IPS DF 6.9 (cell line): ENCODE measurements around the gene SCFD2.
A peak's percentile ranks its signal among the peaks of the same experiment; 100 is the strongest.

ENCODE experiments used
- DNase-seq: peaks from one replicate; pipeline ENCODE4 v3.0.0-alpha.2; 2013; ENCODE audit warnings: low read depth, low spot score
- H3K27ac ChIP-seq: one replicate; pipeline ENCODE4 v1.5.1; 2013; ENCODE audit warnings: low read length, control low read depth
- H3K27me3 ChIP-seq: 2 replicates; pipeline ENCODE4 v1.6.1; 2013; ENCODE audit warnings: mild to moderate bottlenecking, low read length; ENCODE audit not compliant: control insufficient read depth, insufficient read depth
- H3K36me3 ChIP-seq: 2 replicates; pipeline ENCODE4 v1.6.1; 2013; ENCODE audit warnings: low read length; ENCODE audit not compliant: control insufficient read depth, insufficient read depth
- H3K4me1 ChIP-seq: 2 replicates; pipeline ENCODE4 v1.6.1; 2013; ENCODE audit warnings: low read length; ENCODE audit not compliant: control insufficient read depth, insufficient read depth
- H3K4me3 ChIP-seq: 2 replicates; pipeline ENCODE4 v1.5.1; 2013; ENCODE audit warnings: mild to moderate bottlenecking, low read length
- H3K9me3 ChIP-seq: 2 replicates; pipeline ENCODE4 v1.6.1; 2013; ENCODE audit warnings: low read length, inconsistent platforms; ENCODE audit not compliant: control insufficient read depth, insufficient read depth
- WGBS: extraction: QIAGEN DNeasy Blood & Tissue Kit; methylation state at CpG from one replicate; pipeline ENCODE4 v1.1.7; 2013; ENCODE audit warnings: mixed read lengths, missing lambda C conversion rate; ENCODE audit not compliant: insufficient read length, insufficient coverage; 5-methylcytosine and 5-hydroxymethylcytosine counted together

SCFD2 gene

GRCh38 chr4:53016099-53016820 lies 349.6 kb downstream of the SCFD2 start:
- DNase-seq, result no peak
- Histone ChIP-seq H3K4me1 (no peaks in the 10 kb centered on the region), H3K36me3 (no peaks in the 10 kb centered on the region), H3K27ac (no peak overlapping the region), H3K27me3 (no peaks in the 10 kb centered on the region), H3K9me3 (no peaks in the 10 kb centered on the region), H3K4me3 (no peak overlapping the region)
- WGBS, result no CpG with 5 or more reads among the region's 5 CpGs

- no peak overlapping the region for H3K4me3 ChIP-seq
- DNase-seq, result peak; percentile 20
These were observed 350.2 kb downstream of the SCFD2 start for GRCh38 chr4:53015681-53016080.

GRCh38 chr4:53014881-53015280 lies 351.0 kb downstream of the SCFD2 start:
- no peaks in the 10 kb centered on the region for H3K27me3 ChIP-seq
- H3K36me3 ChIP-seq, result no peaks in the 10 kb centered on the region
- no peaks in the 10 kb centered on the region for H3K4me1 ChIP-seq
- no peak overlapping the region for H3K4me3 ChIP-seq
- H3K9me3 ChIP-seq, result no peaks in the 10 kb centered on the region
- H3K27ac ChIP-seq, result no peak overlapping the region
- DNase-seq, result no peak
- WGBS, result no CpG with 5 or more reads among the region's 2 CpGs

More at GRCh38 chr4:53015681-53016080, 350.2 kb downstream of the SCFD2 start:
- no peak overlapping the region for H3K27ac ChIP-seq
- H3K27me3 ChIP-seq, result no peaks in the 10 kb centered on the region
- H3K9me3 ChIP-seq, result no peaks in the 10 kb centered on the region
- H3K36me3 ChIP-seq, result no peaks in the 10 kb centered on the region
- H3K4me1 ChIP-seq, result no peaks in the 10 kb centered on the region
- WGBS, result no CpG with 5 or more reads among the region's 5 CpGs

GRCh38 chr4:53013873-53014775 lies 351.7 kb downstream of the SCFD2 start:
- H3K9me3 ChIP-seq, result no peaks in the 10 kb centered on the region
- no peak overlapping the region for H3K4me3 ChIP-seq
- DNase-seq, result no peak
- WGBS, result no CpG with 5 or more reads among the region's 5 CpGs
- H3K36me3 ChIP-seq, result no peaks in the 10 kb centered on the region
- H3K27ac ChIP-seq, result no peak overlapping the region
- H3K27me3 ChIP-seq, result no peaks in the 10 kb centered on the region
- H3K4me1 ChIP-seq, result no peaks in the 10 kb centered on the region

GRCh38 chr4:53012738-53013137 lies 353.1 kb downstream of the SCFD2 start:
- Histone ChIP-seq H3K36me3 (no peaks in the 10 kb centered on the region), H3K27ac (no peak overlapping the region)

GRCh38 chr4:53011259-53011905 lies 354.5 kb downstream of the SCFD2 start:
- no peak overlapping the region for H3K4me3 ChIP-seq
- DNase-seq, result no peak
- no peaks in the 10 kb centered on the region for H3K27me3 ChIP-seq
- no peaks in the 10 kb centered on the region for H3K9me3 ChIP-seq
- WGBS, result no CpG with 5 or more reads among the region's 2 CpGs
- H3K4me1 ChIP-seq, result no peaks in the 10 kb centered on the region
- H3K36me3 ChIP-seq, result no peaks in the 10 kb centered on the region
- H3K27ac ChIP-seq, result no peak overlapping the region

More at GRCh38 chr4:53012738-53013137, 353.1 kb downstream of the SCFD2 start:
- no peak for DNase-seq
- no peak overlapping the region for H3K4me3 ChIP-seq
- H3K9me3 ChIP-seq, result no peaks in the 10 kb centered on the region
- no peaks in the 10 kb centered on the region for H3K4me1 ChIP-seq
- no peaks in the 10 kb centered on the region for H3K27me3 ChIP-seq
- WGBS, result no CpG with 5 or more reads among the region's 1 CpG

GRCh38 chr4:53010318-53010717 lies 355.5 kb downstream of the SCFD2 start:
- no peaks in the 10 kb centered on the region for H3K27me3 ChIP-seq
- H3K27ac ChIP-seq, result no peak overlapping the region
- no CpG with 5 or more reads among the region's 5 CpGs for WGBS
- H3K4me3 ChIP-seq, result no peak overlapping the region
- no peaks in the 10 kb centered on the region for H3K36me3 ChIP-seq
- no peaks in the 10 kb centered on the region for H3K4me1 ChIP-seq
- no peaks in the 10 kb centered on the region for H3K9me3 ChIP-seq
- DNase-seq, result no peak

- Histone ChIP-seq H3K27ac (no peak overlapping the region), H3K27me3 (no peaks in the 10 kb centered on the region), H3K9me3 (no peaks in the 10 kb centered on the region), H3K4me1 (no peaks in the 10 kb centered on the region), H3K4me3 (no peak overlapping the region), H3K36me3 (no peaks in the 10 kb centered on the region)
- no CpG with 5 or more reads among the region's 3 CpGs for WGBS
- DNase-seq, result no peak
These were observed 356.0 kb downstream of the SCFD2 start for GRCh38 chr4:53009824-53010223.

- H3K4me1 ChIP-seq, result no peaks in the 10 kb centered on the region
- no peak overlapping the region for H3K4me3 ChIP-seq
- WGBS, result no CpG with 5 or more reads among the region's 4 CpGs
- no peaks in the 10 kb centered on the region for H3K36me3 ChIP-seq
- no peak for DNase-seq
- H3K27me3 ChIP-seq, result no peaks in the 10 kb centered on the region
- no peaks in the 10 kb centered on the region for H3K9me3 ChIP-seq
- H3K27ac ChIP-seq, result no peak overlapping the region
These were observed 358.8 kb downstream of the SCFD2 start for GRCh38 chr4:53007024-53007423.

GRCh38 chr4:53005808-53006207 lies 360.1 kb downstream of the SCFD2 start:
- no peak overlapping the region for H3K4me3 ChIP-seq
- H3K27ac ChIP-seq, result no peak overlapping the region
- no peaks in the 10 kb centered on the region for H3K36me3 ChIP-seq
- no CpG with 5 or more reads among the region's 3 CpGs for WGBS
- no peaks in the 10 kb centered on the region for H3K4me1 ChIP-seq
- DNase-seq, result no peak
- no peaks in the 10 kb centered on the region for H3K9me3 ChIP-seq
- no peaks in the 10 kb centered on the region for H3K27me3 ChIP-seq
